Effector CD4-positive, alpha-beta T cell (primary cell): ENCODE data around the gene TMEM72.

Source experiments
- DNase-seq: peaks from one replicate; pipeline ENCODE4 v3.0.0-alpha.2; 2020

Gene TMEM72

GRCh38 chr10:44969854-44970253 lies 58.7 kb downstream of the TMEM72 start:
- DNase-seq, result no peak

- DNase-seq, result no peak
These were observed 59.8 kb downstream of the TMEM72 start for GRCh38 chr10:44970812-44971395.

DNA sequence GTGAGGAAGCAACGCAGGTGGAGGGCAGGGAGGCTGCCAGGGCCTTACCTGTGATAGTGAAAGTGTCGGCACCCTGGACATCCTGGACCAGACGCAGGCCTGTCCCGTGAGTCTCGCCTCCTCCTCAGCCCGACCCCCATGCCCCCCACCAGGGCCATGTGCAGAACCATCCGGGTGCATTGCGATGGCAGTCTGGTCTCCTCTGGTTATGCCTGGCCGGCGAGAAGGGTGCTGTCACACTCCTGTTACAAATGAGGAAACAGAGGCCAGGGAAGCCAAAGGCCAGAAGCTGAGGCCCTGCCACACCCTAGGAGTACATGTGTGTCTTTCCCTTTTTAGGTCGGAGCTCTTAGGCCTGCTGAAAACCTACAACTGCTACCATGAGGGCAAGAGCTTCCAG lies 60.3 kb downstream of the TMEM72 start:
- no peak for DNase-seq

DNA sequence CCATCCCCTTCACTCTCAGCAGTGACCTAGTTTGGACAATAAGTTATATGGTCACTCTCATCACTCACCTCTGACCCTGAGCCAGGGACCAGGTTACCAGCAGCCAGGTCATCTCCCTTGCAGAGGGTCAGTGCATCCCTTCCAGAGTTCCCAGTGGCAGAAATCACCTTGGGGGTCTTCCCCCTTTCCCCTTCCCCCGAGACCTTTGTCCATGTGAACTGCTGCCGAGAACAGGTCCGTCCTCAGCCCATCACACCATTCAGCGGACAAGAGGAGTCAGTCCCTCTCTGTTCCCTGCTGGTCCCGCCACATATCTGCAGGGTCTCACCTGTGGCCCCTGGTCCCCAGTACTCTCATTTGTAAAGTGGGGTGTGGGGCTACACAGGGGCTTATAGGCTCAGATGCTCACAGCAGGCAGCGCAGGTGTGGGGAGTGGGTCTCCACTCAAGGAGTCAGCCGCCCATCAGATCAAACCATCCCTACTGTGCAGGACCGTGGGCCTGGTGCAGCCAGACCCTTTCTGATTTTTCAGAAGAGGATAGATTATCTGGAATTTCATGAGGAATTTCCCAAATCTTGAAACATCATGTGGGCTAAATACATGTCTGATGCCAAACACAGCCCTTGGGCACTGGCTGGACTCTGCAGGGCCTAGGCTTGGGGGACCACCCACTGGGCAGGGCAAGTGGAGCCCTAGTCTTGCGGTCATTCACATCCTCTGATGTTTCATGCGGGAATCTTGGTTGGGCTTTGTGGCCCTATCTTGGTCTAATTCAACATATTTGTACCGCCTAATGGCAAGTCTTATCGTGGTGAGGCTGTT lies 61.0 kb downstream of the TMEM72 start:
- DNase-seq, result no peak

DNA sequence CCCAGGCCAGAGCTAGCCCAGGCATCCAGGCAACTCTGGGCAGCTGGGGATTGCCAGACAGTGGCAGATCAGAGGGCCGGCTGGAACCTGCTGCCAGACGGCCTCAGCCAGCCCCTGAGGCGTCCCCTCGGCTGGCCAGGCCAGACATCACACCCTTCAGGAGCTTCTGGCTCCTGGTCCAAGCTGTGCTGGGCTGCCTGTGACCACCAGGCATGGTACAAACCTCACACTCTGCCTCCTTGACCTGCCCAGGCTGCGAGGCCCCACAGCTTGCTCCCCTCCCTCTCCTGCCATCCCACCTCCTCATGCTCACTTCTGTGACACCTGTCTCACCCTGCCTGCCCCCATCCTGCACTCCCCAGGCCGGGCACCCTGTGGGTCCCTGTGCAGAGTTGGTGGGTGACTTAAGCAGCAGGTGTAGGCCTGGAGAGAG lies 61.8 kb downstream of the TMEM72 start:
- DNase-seq, result no peak

GRCh38 chr10:44973323-44974081 lies 62.4 kb downstream of the TMEM72 start:
- no peak for DNase-seq

- no peak for DNase-seq
These were observed 63.0 kb downstream of the TMEM72 start for GRCh38 chr10:44974082-44974627.

GRCh38 chr10:44974628-44975430 lies 63.7 kb downstream of the TMEM72 start:
- DNase-seq, result peak; percentile 43

- no peak for DNase-seq
These were observed 64.5 kb downstream of the TMEM72 start for GRCh38 chr10:44975431-44976331.

DNA sequence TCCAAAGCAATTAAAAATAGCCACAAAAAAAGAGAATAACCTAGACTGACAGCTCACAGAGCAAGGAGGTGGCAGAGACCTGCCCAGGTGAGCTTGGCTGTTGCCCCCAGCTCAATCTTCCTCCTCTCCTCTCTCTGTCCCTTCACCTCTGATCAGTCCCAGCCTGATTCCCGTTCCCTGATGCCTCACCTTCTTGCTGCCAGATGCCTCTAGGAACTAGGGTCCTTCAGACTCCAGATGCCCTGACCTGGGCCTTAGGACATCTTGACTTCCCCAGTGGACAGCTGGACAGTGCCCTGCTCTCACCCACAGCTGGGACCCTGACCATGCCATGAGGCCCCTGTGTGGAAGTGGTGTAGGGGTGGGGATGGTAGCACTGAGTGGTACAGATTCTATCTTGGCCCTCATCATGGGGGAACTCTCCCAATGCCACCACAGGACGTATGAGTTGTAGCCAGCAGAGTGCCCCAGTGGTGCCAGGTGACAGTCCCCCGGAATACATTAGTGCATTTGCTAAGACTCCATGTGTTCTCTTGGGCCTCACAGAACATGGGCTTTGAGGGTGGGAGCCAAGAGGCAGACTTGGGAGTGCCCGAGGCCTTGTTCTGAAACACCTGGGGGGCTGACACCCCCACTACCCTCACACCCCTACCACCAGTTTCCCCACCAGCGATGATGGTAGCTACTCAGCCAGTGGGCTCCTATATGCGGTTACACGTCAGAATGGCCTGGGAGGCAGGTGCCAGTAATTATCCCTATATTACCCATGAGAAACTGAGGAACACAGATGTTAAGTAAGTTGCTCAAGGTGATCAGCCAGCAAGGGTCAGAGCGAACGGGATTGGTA lies 65.4 kb downstream of the TMEM72 start:
- no peak for DNase-seq

GRCh38 chr10:44977287-44978212 lies 66.4 kb downstream of the TMEM72 start:
- DNase-seq, result no peak

DNA sequence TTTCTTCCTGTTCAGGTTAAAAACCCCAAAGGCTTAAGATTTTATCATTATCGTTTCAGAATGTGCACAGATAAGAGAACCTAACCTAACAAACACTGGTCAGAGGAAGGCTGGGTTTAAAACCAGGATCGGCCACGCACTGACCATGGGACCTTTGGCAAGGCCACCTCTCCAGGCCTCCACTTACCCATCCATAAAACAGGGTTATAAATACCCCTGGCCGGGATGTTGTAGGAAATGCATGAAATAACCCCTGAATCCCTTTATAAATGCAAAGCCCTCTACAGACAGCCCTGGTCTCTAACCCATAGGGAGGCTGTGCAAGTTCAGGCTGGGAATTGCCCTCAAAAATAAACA lies 67.1 kb downstream of the TMEM72 start:
- no peak for DNase-seq

DNA sequence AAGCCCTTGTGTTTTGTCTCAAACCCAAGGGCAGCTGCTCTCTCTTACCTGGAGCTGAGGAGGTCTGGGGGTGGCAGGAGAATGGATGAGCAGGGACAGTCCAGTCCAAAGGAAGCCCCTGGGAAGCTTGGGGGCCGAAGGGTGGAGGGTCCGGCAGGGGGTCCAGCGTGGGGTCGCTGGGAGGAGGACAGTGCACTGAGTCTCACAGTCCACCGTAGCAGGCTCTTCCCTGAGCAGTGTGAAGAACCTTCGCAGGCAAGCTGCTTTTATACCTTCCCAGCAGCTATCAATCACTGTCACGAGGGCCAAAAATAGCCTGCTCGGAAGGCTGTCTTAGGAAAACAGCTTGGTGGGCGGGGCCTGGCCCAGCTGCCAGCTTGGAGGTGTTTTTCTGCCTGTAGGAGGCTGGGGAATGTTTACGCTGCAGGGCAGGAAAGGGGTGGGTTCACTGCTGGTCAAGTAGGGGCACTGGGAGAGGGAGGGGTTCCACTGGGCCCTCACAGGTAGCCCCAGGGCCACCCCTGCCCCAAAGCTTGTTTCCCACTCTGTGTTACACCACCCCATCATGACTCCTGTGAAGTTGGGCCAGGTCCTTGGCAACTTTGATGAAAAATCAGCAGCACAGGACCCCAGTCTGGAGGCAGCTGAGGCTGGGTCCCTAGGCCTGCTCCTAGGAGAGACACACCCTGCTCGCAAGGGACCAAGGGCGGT lies 67.6 kb downstream of the TMEM72 start, which contains the start of gene DEPP1:
Gene DEPP1, minus strand, starts transcription at position 240 of the 711 bp plus-strand sequence. CDS start 779 bp downstream, outside the sequence.
- DNase-seq, result no peak

DNA sequence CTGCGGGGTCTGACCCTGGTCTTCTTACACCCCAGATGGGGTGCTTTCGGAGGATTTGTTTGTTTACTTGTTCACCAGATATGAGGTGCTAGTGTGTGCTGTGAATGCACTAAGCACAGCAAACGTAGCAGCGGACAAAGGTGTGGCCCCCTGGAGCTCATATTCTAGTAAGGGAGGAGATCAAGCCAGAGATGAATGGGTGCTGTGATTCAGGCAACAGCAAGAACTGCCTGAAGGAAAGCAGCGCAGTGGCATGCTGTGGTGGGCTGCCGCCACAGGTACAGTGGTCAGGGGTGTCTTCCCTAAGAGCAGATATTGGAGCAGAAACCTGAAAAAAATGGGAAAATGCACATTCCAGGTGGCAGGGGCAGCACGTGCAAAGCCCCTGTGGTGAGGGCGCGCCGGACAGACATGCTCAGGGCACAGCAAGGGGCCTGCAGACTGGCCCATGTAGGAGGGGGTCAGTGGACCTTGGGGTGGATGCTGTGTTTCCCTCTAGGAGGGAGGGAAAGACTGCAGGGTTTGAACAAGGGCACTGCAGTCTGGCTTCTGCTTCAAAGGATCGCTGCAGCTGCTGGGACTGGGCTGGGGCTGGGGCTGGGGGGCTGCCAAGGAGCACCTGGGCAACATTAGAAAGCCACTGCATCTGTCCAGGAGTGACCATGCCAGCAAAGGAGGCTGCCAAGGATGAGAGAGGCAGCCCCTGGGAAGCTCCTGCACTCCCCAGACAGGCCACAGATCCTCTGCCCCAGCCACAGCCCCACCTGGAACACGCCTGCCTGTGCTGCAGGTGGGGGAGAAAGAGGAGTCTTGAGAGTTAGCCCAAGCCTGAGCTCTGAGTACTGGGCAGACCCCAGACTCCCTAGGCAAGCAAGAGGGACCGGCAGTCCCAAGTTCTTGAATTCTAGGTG lies 68.4 kb downstream of the TMEM72 start:
- DNase-seq, result no peak

GRCh38 chr10:44980309-44981171 lies 69.4 kb downstream of the TMEM72 start:
- DNase-seq, result no peak
